Measurements from ENCODE around the gene SGPP2.

Gene SGPP2

DNA sequence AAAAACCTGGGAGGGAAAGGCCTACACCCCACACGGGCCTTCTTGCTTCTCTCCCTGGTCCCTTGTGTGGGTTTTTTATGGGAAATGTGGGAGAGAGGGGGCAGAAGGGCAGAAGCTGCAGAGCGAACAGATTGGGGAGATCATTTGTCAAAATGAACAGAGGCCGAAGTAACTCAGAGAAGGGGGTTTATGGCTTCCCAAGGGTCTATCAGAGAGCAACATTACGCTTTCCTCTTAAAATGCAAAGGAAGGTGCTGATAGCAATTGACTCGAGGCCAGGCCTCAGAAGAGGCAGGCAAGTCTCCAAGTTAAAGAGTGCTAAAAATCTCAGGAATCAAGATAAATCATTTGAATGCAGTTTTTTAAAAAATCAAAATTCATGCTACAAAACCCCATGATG lies 101.5 kb downstream of the SGPP2 start:
- DNase-seq (ENCODE audit: low read depth in 3 of 3): no peak

DNA sequence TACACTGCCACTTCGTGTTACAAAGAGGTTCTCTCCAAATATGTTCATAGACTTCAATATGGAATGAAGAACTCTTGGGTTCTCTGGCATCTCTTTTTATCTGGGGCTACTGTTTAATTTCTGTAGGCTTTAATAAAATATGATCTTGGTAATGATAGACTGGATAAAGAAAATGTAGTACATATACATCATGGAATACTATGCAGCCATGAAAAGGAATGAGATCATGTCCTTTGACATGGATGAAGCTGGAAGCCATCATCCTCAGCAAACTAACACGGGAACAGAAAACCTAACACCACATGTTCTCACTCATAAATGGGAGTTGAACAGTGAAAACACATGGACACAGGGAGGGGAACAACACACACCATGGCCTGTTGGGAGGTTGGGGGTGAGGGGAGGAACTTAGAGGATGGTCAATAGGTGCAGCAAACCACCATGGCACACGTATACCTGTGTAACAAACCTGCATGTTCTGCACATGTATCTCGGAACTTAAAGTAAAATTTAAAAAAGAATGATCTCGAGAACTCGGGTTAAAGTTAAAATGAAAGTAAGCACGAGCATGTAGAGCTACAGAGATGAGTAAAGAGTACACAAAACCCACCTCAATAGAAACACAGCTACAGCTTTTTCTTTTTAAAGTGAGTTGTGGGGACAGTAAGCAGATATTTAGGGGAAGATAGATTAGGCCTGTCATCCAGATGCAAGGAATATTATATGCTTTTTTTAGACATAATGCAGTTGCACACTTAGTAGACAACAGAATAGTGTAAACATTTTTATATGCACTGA lies 102.3 kb downstream of the SGPP2 start:
- DNase-seq (ENCODE audit: low read depth in 3 of 3): no peak

DNA sequence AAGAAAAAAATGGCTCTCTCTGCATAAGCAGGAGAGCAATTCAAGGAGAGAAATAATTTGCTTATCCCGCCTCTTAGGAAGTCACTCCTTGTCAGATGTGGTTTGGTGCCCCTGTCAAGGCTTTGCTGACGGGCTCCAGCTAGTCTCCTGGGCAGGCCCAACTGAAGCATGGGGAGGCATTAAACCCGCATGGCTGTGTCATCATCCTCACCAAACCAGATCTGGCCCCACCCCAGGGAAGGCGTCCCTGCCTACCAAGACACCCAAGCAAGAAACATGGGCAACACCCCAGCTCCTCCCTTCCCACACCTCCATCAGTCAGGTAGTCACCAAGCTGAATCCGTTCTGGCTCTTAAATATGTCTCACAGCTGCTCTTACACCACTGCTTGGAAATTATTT lies 108.0 kb downstream of the SGPP2 start:
- no peak for DNase-seq (ENCODE audit: low read depth in 3 of 3)

DNA sequence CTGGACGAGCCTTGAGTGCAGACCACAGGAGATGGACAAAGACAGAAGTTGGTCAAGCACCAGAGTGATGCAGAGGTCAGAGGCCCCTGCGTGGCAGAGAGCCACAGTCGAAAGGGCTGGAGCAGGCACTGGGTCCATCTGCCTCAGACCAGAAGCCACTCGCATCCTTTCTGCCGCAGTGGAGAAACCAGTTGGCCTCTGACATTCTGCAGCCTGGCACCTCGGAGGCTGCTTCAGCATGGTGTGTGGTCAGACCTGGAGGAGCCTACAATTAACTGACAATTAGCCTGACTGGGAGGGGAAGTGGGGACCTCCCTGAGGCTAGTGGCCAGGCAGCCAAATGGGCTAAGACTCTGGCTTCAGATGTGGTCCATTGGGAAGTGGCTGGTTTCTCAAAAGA lies 111.1 kb downstream of the SGPP2 start:
- no peak for DNase-seq (ENCODE audit: low read depth in 3 of 3)

DNA sequence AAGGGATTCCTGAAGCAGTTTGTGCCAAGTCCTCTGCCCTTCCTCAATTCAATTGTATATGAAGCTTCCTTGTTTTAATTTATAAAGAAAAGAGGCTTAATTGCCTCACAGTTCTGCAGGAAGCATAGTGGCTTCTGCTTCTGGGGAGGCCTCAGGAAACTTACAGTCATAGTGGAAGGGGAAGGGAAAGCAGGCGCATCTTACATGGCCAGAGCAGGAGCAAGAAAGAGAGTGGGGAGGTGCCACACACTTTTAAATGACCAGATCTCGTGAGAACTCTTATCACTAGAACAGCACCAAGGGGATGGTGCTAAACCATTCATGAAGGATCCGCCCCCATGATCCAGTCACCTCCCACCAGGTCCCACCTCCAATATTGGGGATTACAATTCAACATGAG lies 114.2 kb downstream of the SGPP2 start:
- DNase-seq (ENCODE audit: low read depth in 3 of 3): no peak

DNA sequence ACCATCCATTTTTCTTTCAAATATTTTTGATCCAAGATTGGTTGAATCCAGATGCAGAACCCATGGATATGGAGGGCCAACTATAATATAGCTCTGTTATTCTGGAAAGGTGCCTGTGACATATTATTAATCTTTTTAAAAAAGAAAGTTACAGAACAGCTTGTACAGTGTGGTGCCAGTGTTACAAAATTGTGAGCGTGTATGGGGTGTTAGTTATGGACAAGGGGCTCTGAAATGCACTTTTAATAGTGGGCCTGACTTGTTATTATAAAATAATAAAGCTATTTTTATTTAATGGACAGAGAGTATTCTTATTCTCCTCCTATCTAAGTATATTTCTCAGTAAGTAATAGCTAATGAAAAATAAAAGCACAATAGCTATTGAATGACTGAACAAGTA lies 120.3 kb downstream of the SGPP2 start:
- DNase-seq (ENCODE audit: low read depth in 3 of 3): no peak

DNA sequence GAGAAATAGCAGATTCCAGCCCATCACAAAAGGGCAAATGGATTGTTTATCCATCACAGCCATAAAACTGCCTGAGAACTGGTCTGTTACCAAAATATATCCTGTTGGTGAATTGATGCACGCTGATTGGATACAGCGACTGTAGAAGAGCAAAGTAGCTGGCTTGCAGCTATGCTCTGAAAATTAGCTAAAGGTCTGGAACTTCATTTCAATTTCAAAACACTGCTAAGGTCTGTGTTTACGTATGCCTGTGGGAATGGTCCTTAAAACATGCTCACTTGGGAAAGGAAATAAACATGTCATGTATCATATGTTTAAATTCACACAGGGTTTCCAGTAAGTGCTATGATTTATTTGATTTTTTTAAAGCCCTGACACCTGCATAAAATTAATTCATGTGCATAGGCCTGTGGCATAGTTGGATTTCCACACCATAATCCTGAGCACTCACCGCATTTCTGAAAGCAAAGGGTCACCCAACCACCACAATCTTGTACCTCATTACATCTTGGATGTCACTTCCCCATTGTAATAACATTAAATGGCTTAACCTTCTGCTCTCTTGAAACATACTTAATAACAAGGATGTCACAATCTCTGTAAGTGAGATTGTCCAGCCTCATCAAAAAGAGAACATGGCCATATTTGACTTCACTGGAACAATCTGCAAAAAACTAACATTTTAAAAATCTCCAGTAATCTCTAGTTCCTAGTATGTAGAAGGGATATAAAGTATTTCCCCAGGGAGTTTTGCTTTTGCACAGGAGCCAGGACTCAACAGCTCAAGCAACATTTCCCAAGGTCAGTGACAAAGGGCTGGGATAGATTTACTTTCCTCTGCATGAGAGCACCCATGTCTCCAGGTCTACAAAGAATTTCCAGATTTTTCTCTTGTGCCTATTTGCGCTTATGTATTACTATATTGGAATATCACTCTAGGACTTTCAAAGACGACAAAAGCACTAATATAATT lies 121.8 kb downstream of the SGPP2 start:
- DNase-seq (ENCODE audit: low read depth in 3 of 3): no peak

DNA sequence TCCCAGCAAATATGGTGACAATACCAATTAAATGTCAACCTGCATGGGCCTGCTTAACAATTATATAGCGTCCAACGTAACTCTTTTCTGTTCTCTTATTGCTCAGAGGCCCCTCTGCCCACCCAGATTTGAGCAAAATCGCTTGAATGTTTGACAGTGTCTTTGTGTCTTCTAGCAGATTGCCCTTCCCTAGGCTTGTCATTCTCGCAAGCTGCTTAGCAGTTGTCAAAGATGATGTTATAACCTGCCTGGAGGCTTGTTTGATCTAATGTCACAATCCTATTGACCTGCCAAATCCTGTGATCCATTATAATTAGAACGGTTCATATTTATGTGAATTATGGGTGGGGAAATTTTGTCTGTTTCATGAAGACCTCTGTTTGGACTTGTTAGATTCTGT lies 122.7 kb downstream of the SGPP2 start:
- DNase-seq (ENCODE audit: low read depth in 3 of 3): no peak

DNA sequence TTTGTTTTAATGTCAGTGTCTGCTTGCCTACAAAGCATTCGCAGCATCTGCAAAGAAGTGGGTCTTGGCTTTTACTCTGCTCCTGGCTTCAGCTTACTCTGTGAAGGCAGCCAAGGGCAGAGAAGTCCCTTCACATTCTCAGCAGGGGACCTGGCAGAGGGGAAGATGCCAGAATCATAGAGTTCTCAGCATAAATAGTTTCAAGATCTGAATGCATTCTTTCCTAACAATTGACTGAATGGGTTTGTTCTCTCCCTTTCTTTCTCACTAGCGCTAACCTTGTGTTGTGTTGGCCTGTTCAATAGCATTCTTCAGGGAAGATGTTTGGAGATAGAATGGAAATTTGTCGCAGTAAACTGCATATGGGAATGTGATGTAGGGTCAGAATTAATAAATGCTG lies 124.6 kb downstream of the SGPP2 start:
- DNase-seq (ENCODE audit: low read depth in 3 of 3): no peak

DNA sequence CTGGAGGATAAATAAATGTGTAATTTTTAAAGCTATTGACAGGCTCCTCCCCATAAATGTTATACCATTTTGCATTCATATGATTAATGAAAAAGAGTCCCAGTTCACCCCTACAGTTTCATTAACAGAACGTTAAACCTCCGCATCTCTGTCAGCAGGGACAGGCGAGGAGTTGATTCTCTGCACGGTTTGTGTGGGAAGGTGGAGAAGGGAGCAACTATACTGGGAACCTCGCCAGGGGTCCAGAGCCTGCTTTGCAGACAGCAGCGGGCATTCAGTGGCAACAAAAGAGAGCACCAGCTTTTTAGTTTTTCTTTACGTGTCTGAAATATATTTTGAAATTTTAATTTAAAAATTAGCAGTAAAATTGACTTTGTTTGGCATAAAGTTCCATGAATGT lies 130.2 kb downstream of the SGPP2 start:
- no peak for DNase-seq (ENCODE audit: low read depth in 3 of 3)

DNA sequence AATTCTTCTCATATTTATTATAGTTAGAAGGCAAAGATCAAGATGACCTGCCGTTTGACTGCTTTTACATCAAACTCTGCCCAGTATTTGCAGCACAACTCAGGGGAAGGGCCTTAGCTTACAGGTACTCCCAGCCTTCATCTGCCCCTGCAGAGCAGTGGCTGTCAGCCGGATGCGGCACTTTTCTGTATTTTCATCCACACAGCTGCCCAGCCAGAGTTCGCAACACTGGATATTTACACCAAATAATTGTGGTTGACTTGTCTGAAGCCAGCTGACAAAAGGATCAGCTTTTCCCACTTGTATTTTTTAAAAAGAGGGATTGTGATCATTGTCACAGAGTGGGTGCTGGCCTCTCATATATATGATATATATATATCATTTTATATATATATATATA lies 136.8 kb downstream of the SGPP2 start:
- DNase-seq (ENCODE audit: low read depth in 3 of 3): no peak

DNA sequence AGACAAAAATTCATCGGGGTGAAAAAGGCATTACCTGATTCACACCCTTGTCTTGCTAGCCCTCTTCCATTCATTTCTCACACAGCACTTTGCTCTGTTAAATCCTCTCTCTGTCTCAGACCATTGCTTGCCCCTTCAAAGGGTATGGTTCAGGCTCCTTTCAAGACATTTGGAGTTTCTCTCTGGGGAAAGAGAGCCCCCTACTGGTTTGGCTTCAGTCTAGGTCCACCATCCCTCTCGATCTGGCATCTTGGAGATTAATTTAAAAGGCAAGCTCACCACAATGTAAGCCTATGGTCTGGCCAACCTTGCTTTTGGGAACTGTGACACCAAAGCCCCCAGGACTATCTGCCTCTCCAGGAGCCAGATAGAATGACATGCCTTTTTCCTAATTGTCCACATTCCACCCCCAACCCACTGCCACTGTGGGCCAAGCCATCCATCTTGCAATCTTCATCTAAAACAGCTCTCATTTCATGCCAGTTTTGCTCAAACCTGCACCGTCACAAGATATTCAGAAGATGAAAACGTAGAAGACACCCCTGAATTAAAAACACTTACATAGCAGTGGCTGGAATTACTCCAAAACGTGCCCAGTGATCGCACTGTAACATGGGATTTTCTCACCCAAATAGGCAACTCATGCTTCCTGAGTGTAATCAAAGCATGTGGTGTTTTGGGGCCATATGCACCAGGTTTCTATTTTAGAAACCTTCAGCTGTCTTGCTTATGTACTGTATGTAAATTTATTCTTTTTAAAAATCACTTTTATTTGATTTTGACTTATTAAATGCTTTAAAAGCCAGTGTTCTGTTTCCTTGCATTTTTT lies 137.7 kb downstream of the SGPP2 start:
- DNase-seq (ENCODE audit: low read depth in 3 of 3): peak in 1 of 3 experiments; percentile 3

DNA sequence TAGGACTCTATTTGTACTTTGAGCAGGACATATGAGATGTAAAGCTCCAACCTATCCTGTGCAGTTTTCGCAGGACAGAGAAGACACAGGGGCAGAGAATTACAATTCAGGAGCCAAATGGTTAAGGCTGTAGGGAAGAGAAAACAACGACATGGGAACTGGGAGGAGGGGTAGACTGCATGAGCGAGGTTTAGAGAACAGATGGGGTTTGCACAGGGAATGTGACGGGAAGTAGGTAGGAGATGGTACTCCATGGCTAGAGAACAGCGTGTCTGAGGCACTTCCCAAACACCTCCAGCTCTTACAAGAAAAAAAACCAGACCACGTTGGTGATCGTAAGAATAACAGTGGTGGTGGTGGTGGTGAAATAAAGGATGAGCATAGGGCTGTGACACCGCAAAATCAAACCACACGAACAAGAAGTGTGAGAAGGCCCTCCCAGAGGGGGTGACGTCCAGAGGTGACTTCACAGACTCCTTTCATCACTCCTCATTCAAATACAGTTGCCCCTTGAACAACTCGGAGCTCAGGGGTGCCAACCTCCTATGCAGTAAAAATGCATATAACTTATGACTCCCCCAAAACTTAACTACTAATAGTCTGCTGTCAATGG lies 138.9 kb downstream of the SGPP2 start:
- DNase-seq (ENCODE audit: low read depth in 3 of 3): no peak

DNA sequence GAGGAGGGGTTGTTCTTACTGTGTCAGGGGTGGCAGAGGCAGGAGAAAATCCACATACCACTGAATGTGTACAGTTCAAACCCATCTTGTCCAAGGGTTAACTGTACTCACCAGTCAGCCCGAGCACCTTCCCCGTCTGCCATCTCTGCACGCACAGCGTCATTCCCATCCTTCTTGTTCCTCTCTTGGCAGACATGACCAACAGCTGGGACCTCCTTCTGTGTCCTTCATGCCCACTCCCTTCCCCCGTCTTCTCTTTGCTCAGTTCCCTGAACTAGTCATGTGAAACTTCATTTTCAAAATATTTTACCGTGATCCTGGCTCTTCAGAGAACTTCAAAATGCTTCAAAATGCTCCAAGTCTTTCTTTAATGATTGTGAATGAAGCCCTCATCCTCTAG lies 139.6 kb downstream of the SGPP2 start:
- DNase-seq (ENCODE audit: low read depth in 3 of 3): no peak

DNA sequence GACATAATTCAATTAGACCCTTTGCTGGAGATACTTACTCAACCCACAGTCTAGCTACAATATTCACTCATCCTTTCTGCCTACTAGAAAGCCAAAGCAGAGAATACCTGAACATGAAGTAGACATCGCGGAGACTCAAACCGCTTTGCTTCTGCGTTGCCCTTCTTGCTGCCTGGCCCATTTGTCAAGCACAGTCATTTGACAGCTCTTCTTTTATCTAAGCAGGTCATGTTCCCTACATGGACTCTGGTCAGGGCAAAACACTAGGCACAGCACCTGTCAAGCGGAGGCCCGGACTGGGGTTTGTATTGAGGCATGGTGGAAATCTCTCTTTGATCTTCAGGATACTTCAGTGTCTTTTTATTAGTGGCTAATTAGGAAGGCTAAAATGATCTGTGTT lies 141.9 kb downstream of the SGPP2 start:
- no peak for DNase-seq (ENCODE audit: low read depth in 3 of 3)

DNA sequence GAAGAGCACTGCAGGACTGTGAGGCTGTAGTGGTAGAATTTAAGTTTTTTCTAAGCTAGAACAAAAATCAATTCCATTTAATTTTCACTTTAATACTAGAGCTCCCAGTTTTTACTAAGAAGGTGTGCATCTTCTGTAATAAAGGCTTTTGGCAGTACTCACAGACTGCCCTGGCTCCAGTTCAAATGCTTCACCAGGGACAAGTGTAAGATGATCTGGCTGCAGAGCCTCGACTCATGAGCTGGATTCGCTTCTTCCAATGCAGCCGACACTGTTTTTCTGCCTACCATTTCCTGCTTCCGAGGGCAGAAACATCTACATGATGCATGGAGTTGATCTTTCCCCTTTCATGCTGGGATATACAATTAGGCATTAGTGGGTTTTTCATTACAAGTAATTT lies 144.5 kb downstream of the SGPP2 start:
- no peak for DNase-seq (ENCODE audit: low read depth in 3 of 3)

DNA sequence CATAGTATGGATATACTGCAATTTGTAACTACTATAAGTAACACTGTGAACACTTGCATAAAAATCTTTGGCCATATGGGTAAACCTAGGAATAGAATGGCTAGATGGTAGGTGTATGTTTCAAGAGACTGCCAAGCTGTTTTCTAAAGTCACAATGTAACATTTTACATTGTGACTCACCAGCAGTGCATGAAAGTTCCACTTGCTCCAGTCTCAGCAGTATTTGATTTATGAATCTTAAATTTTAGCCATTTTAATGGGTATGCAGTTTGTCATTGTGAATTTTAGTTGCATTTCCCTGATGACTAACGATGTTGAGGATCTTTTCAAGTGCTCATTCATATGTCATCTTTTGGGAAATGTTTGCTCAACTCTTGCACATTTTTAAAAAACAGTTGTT lies 145.5 kb downstream of the SGPP2 start:
- DNase-seq (ENCODE audit: low read depth in 3 of 3): no peak

DNA sequence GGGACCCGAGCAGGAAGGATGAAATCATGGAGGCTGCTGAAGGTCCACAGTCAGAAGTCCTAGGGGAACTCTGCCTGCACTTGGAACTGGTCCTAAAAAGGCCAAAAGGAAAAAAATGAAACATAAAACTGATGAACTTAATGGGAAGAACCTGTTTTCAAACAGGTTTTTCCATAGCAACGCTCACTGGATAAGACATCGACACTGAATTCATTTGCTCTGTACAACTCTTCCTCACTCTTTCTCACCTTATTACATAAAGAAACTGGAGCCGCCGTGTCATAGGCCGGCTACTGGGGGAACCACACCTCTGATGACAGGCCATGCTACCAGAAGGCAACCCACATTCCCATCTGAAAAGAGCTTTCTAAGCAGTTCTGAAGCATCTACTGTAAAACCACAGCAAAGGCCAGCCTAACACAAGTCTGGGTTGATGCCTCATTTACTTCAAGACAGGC lies 147.9 kb downstream of the SGPP2 start:
- DNase-seq (ENCODE audit: low read depth in 3 of 3): no peak

DNA sequence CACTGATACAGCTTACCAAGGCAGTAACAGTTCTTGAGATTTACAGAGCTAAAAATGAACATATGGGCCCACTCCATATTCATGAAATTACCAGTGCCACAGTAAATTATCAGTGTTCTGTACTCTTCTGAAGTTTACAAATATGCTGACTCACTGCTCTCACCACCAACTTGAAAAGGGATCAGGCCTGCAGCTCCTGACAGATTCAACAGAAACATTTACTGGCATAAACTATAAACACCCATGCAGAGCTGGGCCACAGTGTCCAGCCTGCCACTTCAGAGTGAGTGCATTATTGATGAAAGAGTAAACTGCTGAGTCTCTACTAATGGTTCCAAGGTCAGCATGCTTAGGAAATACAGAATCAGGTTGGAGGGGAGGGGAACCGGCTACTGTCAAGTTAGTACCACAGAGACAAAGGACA lies 148.4 kb downstream of the SGPP2 start:
- no peak for DNase-seq (ENCODE audit: low read depth in 3 of 3)

DNA sequence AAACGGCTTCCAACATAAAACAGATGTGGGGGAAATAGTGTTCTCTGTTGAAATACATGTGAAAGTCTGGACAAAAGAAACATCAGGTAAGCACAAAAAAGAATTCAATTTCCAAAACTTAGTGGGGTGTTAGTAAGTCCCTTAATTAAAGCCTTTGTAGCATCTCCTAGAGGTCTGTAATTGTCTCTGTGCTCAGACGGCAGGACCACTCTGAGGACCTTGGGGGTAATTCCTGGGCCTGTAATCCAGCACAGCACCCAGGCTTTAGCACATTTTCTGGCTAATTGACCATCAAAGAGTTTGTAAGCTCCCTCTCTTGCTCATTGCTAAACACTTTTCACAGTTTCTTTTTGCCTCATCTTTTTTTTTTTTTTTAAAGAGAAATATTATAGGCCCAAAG lies 151.3 kb downstream of the SGPP2 start:
- DNase-seq (ENCODE audit: low read depth in 3 of 3): no peak

Data from stimulated activated CD4-positive, alpha-beta T cell treated with anti-CD3 and anti-CD28 coated beads, TNF-alpha, amount 100 ng/mL, for 4 hours (primary cell).